GM19397 (cell line): ENCODE measurements around the gene OS9.

Source experiments
- ATAC-seq: cut with Tn5 transposase; IDR thresholded peaks from one replicate; pipeline ENCODE4 v1.9.1; 2021; ENCODE audit warnings: mild to moderate bottlenecking, moderate library complexity; ENCODE audit not compliant: unreplicated experiment

OS9 gene

GRCh38 chr12:57765698-57766463 is 71.9 kb downstream of the OS9 start:
- ATAC-seq: no peak

- ATAC-seq: no peak
Measured at GRCh38 chr12:57766464-57767304, 72.8 kb downstream of the OS9 start, which contains the start of gene CYP27B1. TSS of gene CYP27B1 (minus strand) at chr12:57767078. CDS start at chr12:57767041, 37 bp downstream.

GRCh38 chr12:57767305-57767698 is 73.4 kb downstream of the OS9 start:
- ATAC-seq: no peak

GRCh38 chr12:57767876-57768275 is 73.9 kb downstream of the OS9 start:
- no peak for ATAC-seq

GRCh38 chr12:57769594-57769993 is 75.7 kb downstream of the OS9 start:
- ATAC-seq: no peak

GRCh38 chr12:57770734-57771133 is 76.8 kb downstream of the OS9 start:
- ATAC-seq: no peak
